ENCODE results near the gene HLA-E.
A peak's percentile ranks its signal among the peaks of the same experiment; 100 is the strongest.
"Not testable (repeated sequence)": the region's sequence is repeated elsewhere in the genome, so short reads cannot be mapped to it uniquely, and the experiment has no call there.

HLA-E gene

GRCh38 chr6:30507849-30508827, 18.8 kb downstream of the HLA-E start:
- DNase-seq (ENCODE audit: low read depth in 2 of 2) = no peak

- no peak for DNase-seq (ENCODE audit: low read depth in 2 of 2)
Observed at GRCh38 chr6:30508890-30509736, 19.8 kb downstream of the HLA-E start.

GRCh38 chr6:30510419-30511168, 21.3 kb downstream of the HLA-E start:
- DNase-seq (ENCODE audit: low read depth in 2 of 2) = no peak

GRCh38 chr6:30511169-30511546, 21.8 kb downstream of the HLA-E start:
- DNase-seq (ENCODE audit: low read depth in 2 of 2) = no peak

- no peak for DNase-seq (ENCODE audit: low read depth in 2 of 2)
Observed at GRCh38 chr6:30513451-30513850, 24.1 kb downstream of the HLA-E start.

GRCh38 chr6:30515106-30515505, 25.8 kb downstream of the HLA-E start:
- DNase-seq (ENCODE audit: low read depth in 2 of 2) = no peak

- peak; percentile 80 to 83 for DNase-seq (ENCODE audit: low read depth in 2 of 2)
Observed at GRCh38 chr6:30515944-30516753, 26.8 kb downstream of the HLA-E start.

GRCh38 chr6:30516754-30517076, 27.4 kb downstream of the HLA-E start:
- DNase-seq (ENCODE audit: low read depth in 2 of 2) = not testable (repeated sequence)

GRCh38 chr6:30517767-30518504, 28.6 kb downstream of the HLA-E start:
- DNase-seq (ENCODE audit: low read depth in 2 of 2) = not testable (repeated sequence)

GRCh38 chr6:30518505-30519145, 29.3 kb downstream of the HLA-E start:
- not testable (repeated sequence) for DNase-seq (ENCODE audit: low read depth in 2 of 2)

- no peak for DNase-seq (ENCODE audit: low read depth in 2 of 2)
Observed at GRCh38 chr6:30520522-30520921, 31.2 kb downstream of the HLA-E start.

GRCh38 chr6:30521082-30521481, 31.8 kb downstream of the HLA-E start:
- DNase-seq (ENCODE audit: low read depth in 2 of 2) = not testable (repeated sequence)

GRCh38 chr6:30521952-30522351, 32.6 kb downstream of the HLA-E start:
- not testable (repeated sequence) for DNase-seq (ENCODE audit: low read depth in 2 of 2)

GRCh38 chr6:30526444-30526843, 37.1 kb downstream of the HLA-E start:
- not testable (repeated sequence) for DNase-seq (ENCODE audit: low read depth in 2 of 2)

GRCh38 chr6:30529349-30529875, 40.1 kb downstream of the HLA-E start:
- peak in 1 of 2 donors; percentile 37 for DNase-seq (ENCODE audit: low read depth in 2 of 2)

- no peak for DNase-seq (ENCODE audit: low read depth in 2 of 2)
Observed at GRCh38 chr6:30530014-30530413, 40.7 kb downstream of the HLA-E start.

GRCh38 chr6:30533460-30534294, 44.4 kb downstream of the HLA-E start:
- DNase-seq (ENCODE audit: low read depth in 2 of 2) = no peak

- no peak for DNase-seq (ENCODE audit: low read depth in 2 of 2)
Observed at GRCh38 chr6:30537931-30538330, 48.6 kb downstream of the HLA-E start.

Data from activated CD4-positive, alpha-beta T cell treated with anti-CD3 and anti-CD28 coated beads for 24 hours (primary cell).